HUES64 (cell line): ENCODE results near the gene SIAE. TPM values are rescaled to one million over a fixed set of nuclear protein-coding genes. Genes with fewer than 3 reads are reported as not detected.

Experiments
- H3K27ac ChIP-seq: 2 replicates; pipeline ENCODE4 v1.7.0; 2013; ENCODE audit warnings: low read depth, low read length, inconsistent platforms
- H3K27me3 ChIP-seq: 2 replicates; pipeline ENCODE4 v1.6.1; 2013; ENCODE audit warnings: mild to moderate bottlenecking, low read length; ENCODE audit not compliant: insufficient read depth
- H3K36me3 ChIP-seq: 2 replicates; pipeline ENCODE4 v1.6.1; 2013; ENCODE audit warnings: mild to moderate bottlenecking, low read length; ENCODE audit not compliant: insufficient read depth
- H3K4me1 ChIP-seq: 2 replicates; pipeline ENCODE4 v1.6.1; 2013; ENCODE audit warnings: mild to moderate bottlenecking, low read length, moderate library complexity; ENCODE audit not compliant: insufficient read depth
- H3K4me3 ChIP-seq: 2 replicates; pipeline ENCODE4 v1.5.1; 2013; ENCODE audit warnings: mild to moderate bottlenecking, low read length, moderate library complexity
- H3K9ac ChIP-seq: 2 replicates; pipeline ENCODE4 v1.6.1; 2013; ENCODE audit warnings: mild to moderate bottlenecking, low read depth, low read length
- H3K9me3 ChIP-seq: 2 replicates; pipeline ENCODE4 v1.6.1; 2013; ENCODE audit warnings: low read depth, low read length; ENCODE audit not compliant: insufficient read depth
- WGBS: fragments of 150-250, 120-280 bp; methylation state at CpG from one replicate; pipeline ENCODE4 v1.1.7; 2013; ENCODE audit warnings: missing lambda C conversion rate; 5-methylcytosine and 5-hydroxymethylcytosine counted together
- polyA plus RNA-seq, 2 experiments: library from polyadenylated mRNA; stranded (reverse); fragments of 50-300 nt; gene quantifications; one replicate each; pipeline ENCODE4 v1.2.3, GENCODE V29; 2013

Gene SIAE
- polyA plus RNA-seq (2013, experiment 1 of 2), result 2.2 TPM
- 3.2 TPM for polyA plus RNA-seq (2013, experiment 2 of 2)

DNA sequence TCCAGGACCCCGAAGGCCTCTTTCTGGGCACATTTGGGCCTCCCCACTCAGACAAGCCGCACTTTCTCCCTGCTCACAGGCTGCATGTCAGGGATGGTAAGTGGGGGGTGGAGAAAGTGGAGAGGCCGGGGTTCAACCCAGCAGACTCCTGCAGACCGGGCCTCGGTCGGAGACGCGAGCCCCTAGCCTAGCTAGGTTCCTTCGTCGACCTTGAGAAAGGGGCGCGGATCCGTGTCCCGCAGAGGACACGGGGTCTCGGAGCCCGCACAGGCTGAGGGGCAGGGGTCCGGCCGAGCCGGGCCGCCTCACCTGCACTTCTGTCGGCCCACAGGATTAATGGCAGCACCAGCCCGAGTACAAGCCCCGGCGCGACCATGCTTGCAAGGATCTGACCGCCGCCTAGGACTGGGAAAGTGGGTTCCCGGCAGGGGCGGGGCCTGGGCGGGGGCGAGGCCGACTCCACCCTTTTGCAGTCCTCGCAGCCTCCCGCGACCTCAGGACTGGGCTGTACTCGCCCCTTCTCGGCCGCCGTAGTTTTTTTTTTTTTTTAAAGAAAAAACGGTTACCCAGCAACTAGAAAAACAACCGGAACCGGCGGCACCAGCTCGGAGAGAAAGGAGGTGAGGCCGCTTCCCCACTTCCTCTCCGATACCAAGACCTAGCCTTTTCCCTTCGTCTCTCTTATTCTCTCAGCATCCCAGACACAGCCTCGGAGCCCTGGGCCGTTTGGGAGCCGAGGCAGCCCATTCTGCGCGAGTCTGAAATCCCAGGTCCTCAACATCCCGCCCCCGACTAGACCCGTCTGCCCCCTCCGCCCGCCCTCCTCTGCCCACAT, at the start of gene SIAE, which contains the start of gene SPA17:
TSS of gene SIAE (minus strand) at position 407 of the 835 bp plus-strand sequence. CDS start at position 376, 31 bp downstream.
TSS of gene SPA17 (plus strand) at position 572 of the 835 bp plus-strand sequence. CDS start 1,361 bp downstream, outside the sequence.
- Histone ChIP-seq H3K27ac (peak within 1 kb of the TSS; percentile 51), H3K4me3 (peak within 1 kb of the TSS; percentile 90), H3K36me3 (no peaks in the 10 kb centered on the region), H3K9me3 (no peaks in the 10 kb centered on the region), H3K4me1 (0 out of 2 replicates have a peak, but pooled peaks cover 2% of the 10 kb centered on the region), H3K27me3 (peaks cover 38% of the 10 kb centered on the region), H3K9ac (peak within 1 kb of the TSS; percentile 95)
- under 1% methylated on average over 58 of the region's 58 CpGs for WGBS

GRCh38 chr11:124722176-124722575, 48.6 kb upstream of the SIAE start:
- H3K36me3 ChIP-seq, result no peaks in the 10 kb centered on the region
- no peak overlapping the region for H3K9ac ChIP-seq
- H3K9me3 ChIP-seq, result no peaks in the 10 kb centered on the region
- peaks cover 26% of the 10 kb centered on the region for H3K4me1 ChIP-seq
- peaks cover 86% of the 10 kb centered on the region for H3K27me3 ChIP-seq
- WGBS, result 59% methylated on average over 6 of the region's 6 CpGs
- H3K27ac ChIP-seq, result no peak overlapping the region
- H3K4me3 ChIP-seq, result no peak overlapping the region

- H3K27ac ChIP-seq, result no peak overlapping the region
- 42% methylated on average over 2 of the region's 2 CpGs for WGBS
- H3K27me3 ChIP-seq, result peaks cover 100% of the 10 kb centered on the region
- no peak overlapping the region for H3K4me3 ChIP-seq
- peaks cover 9% of the 10 kb centered on the region; the same call in 1 of the 2 replicates for H3K4me1 ChIP-seq
- H3K9me3 ChIP-seq, result no peaks in the 10 kb centered on the region
- no peak overlapping the region for H3K9ac ChIP-seq
- H3K36me3 ChIP-seq, result no peaks in the 10 kb centered on the region
Observed at GRCh38 chr11:124719534-124719933, 46.0 kb upstream of the SIAE start.

DNA sequence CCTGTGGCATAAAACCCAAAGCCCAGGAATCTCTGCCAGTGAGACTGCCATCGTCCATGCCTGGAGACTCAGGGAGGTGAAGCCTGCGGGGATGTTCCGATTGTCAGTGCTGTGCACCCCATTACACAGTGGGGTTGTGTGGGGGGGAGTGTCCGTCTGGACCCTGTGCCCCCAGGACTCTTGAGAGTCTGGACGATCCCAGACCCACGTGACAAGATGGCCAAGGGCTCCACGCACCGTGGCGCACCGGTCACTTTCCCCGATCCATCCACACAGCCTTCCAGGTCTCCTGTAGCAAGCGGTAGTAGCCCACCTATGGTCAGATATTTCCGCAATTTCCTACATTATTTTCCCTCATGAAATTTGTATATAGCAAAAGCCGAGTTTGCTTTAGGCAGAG, 45.3 kb upstream of the SIAE start:
- peaks cover 100% of the 10 kb centered on the region for H3K27me3 ChIP-seq
- no peak overlapping the region for H3K9ac ChIP-seq
- no peak overlapping the region for H3K27ac ChIP-seq
- 31% methylated on average over 14 of the region's 14 CpGs for WGBS
- no peaks in the 10 kb centered on the region for H3K36me3 ChIP-seq
- H3K4me3 ChIP-seq, result peak overlapping the region; percentile 54; the same call in 1 of the 2 replicates
- H3K4me1 ChIP-seq, result peaks cover 9% of the 10 kb centered on the region; the same call in 1 of the 2 replicates
- H3K9me3 ChIP-seq, result no peaks in the 10 kb centered on the region

DNA sequence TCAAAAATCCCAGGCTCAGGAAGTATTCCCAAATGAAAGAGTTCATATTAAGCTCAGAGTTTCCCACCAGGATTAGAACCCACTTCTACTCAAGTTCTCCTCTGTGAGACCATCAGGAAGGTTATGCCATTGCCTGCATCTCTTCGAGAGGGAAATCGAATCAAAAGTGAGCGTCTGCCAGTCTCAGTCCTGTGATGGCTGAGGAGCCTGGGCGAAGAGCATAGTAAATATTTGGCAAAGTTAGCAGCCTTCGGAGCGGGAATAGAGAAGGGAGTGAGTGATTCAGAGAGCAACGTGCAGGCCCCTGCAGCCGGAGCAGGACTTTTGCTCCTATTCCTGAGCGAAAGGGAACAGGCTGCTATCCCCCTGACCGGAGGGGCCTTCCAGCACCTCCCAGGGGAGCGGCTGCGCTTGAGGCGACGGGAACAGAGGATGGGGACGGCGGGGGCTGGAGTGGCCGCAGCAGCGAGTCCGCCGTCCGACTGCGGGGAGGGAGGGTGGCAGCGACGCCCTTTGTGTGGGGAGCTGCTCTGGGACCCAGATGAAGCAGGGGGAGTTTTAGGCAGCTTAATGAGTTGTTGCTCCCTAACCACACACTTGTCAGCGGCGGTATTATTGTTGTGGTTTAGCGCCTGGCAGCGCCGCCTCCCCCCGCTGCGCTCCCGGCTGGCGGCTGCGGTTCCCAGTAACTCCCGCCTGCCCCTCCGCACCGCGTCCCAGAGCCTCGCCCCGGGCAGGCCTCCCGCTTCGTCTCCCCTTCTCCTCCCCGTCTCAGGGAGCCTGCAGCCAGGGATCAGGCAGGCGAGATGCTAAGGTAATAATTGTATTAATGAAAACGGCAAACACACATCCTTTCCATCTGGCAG, 44.5 kb upstream of the SIAE start:
- Histone ChIP-seq H3K4me3 (peak overlapping the region; percentile 54), H3K4me1 (peaks cover 9% of the 10 kb centered on the region; the same call in 1 of the 2 replicates), H3K27me3 (peaks cover 94% of the 10 kb centered on the region), H3K9ac (no peak overlapping the region), H3K36me3 (no peaks in the 10 kb centered on the region), H3K27ac (no peak overlapping the region), H3K9me3 (no peaks in the 10 kb centered on the region)
- WGBS, result 2% methylated on average over 42 of the region's 45 CpGs

GRCh38 chr11:124717421-124717785, 43.9 kb upstream of the SIAE start:
- Histone ChIP-seq H3K27me3 (peaks cover 88% of the 10 kb centered on the region), H3K36me3 (no peaks in the 10 kb centered on the region), H3K4me1 (peaks cover 9% of the 10 kb centered on the region; the same call in 1 of the 2 replicates), H3K9me3 (no peaks in the 10 kb centered on the region), H3K4me3 (peak overlapping the region; percentile 54), H3K27ac (no peak overlapping the region), H3K9ac (no peak overlapping the region)
- WGBS, result 61% methylated on average over 6 of the region's 7 CpGs

DNA sequence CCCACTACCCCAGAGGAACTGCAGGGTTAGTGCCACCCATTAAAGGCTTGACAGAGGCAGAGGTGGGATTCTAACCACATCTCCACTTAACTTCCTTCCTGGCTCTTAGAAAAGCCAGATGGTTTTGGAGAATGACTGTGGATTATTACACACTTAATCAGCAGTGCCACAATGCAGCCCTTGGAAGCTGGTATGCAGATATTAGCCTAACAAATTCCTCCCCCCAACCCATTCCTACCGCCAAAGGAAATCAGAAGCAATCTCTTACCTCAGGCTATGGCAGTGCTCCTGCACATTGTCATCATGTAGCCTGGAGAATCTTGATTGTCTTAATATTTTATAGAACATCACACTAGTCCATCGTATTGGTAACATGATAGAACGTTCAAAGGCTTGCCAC, 43.1 kb upstream of the SIAE start:
- H3K27me3 ChIP-seq, result peaks cover 80% of the 10 kb centered on the region
- H3K4me3 ChIP-seq, result no peak overlapping the region
- no peak overlapping the region for H3K9ac ChIP-seq
- no peak overlapping the region for H3K27ac ChIP-seq
- no peaks in the 10 kb centered on the region for H3K36me3 ChIP-seq
- WGBS, result 24% methylated on average over 1 of the region's 3 CpGs
- H3K4me1 ChIP-seq, result peaks cover 9% of the 10 kb centered on the region; the same call in 1 of the 2 replicates
- H3K9me3 ChIP-seq, result no peaks in the 10 kb centered on the region

DNA sequence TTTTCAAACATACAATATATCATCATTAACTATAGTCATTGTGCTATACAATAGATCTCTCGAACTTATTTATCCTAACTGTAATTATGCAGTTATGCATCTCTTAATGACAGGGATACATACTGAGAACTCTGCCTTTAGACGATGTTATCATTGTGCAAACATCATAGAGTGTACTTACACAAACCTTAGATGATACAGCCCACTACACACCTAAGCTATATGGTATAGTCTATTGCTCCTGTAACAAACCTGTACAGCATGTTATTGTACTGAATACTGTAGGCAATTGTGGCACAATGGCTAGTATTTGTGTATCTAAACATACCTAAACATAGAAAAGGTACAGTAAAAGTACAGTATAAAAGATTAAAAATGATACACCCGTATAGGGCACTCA, 38.9 kb upstream of the SIAE start:
- no peak overlapping the region for H3K9ac ChIP-seq
- peaks cover 38% of the 10 kb centered on the region for H3K27me3 ChIP-seq
- WGBS, result 94% methylated on average over 3 of the region's 3 CpGs
- H3K4me1 ChIP-seq, result no peaks in the 10 kb centered on the region
- no peaks in the 10 kb centered on the region for H3K9me3 ChIP-seq
- H3K36me3 ChIP-seq, result no peaks in the 10 kb centered on the region
- no peak overlapping the region for H3K4me3 ChIP-seq
- H3K27ac ChIP-seq, result no peak overlapping the region

DNA sequence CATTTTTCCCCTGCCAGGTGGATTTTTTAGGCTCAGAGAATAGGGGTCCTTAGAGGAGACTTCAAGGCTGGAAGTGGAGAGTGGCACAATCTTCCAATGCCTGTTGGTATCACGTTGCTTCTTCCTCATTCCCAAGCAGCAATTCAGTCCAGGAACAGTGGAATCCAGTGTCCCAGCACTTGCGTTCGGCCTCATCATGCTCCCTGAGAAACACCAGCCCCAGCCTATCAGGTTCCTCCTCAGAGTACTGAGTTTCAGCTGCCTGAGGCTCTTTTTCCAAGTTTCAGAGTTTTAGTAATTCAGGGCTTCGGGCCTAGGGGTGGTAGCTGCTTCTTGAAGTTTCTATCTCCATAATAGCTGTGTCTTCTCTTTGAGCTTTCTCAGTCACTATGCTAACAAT, 34.3 kb upstream of the SIAE start:
- Histone ChIP-seq H3K27ac (no peak overlapping the region), H3K4me1 (no peaks in the 10 kb centered on the region), H3K27me3 (no peaks in the 10 kb centered on the region; the same call in 1 of the 2 replicates), H3K9me3 (no peaks in the 10 kb centered on the region), H3K4me3 (no peak overlapping the region), H3K9ac (no peak overlapping the region), H3K36me3 (no peaks in the 10 kb centered on the region)
- 92% methylated on average over 4 of the region's 4 CpGs for WGBS

GRCh38 chr11:124700028-124700427, 26.5 kb upstream of the SIAE start:
- Histone ChIP-seq H3K36me3 (no peaks in the 10 kb centered on the region), H3K27ac (no peak overlapping the region), H3K4me3 (no peak overlapping the region), H3K9me3 (no peaks in the 10 kb centered on the region), H3K4me1 (no peaks in the 10 kb centered on the region), H3K9ac (no peak overlapping the region), H3K27me3 (no peaks in the 10 kb centered on the region)

GRCh38 chr11:124699547-124699946, 26.0 kb upstream of the SIAE start:
- no peaks in the 10 kb centered on the region for H3K36me3 ChIP-seq
- WGBS, result no CpG with 5 or more reads among the region's 1 CpG
- H3K9me3 ChIP-seq, result no peaks in the 10 kb centered on the region
- no peak overlapping the region for H3K27ac ChIP-seq
- H3K4me3 ChIP-seq, result no peak overlapping the region
- no peaks in the 10 kb centered on the region for H3K27me3 ChIP-seq
- no peaks in the 10 kb centered on the region for H3K4me1 ChIP-seq
- no peak overlapping the region for H3K9ac ChIP-seq
